NCI-H2081 treated with DMSO at 0.1 percent for 48 hours (cell line): ENCODE results near the gene TACC2.
"Not testable (repeated sequence)": the region's sequence is repeated elsewhere in the genome, so short reads cannot be mapped to it uniquely, and the experiment has no call there.

Experiments used
- DNase-seq: peaks from one replicate; lab custom pipeline; 2025; lab: John Stamatoyannopoulos, UW

TACC2 gene

DNA sequence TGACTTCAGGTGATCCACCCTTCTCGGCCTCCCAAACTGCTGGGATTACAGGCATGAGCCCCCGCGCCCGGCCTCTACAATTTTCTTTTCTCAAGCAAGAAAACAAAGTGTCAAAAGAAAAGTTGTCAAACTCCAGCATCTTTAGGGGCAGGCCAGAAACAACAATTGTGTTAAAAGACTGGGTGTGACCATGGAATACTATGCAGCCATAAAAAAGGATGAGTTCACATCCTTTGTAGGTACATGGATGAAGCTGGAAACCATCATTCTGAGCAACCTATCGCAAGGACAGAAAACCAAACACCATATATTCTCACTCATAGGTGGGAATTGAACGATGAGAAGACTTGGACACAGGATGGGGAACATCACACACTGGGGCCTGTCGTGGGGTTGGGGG is 34.3 kb downstream of the TACC2 start:
- not testable (repeated sequence) for DNase-seq

DNA sequence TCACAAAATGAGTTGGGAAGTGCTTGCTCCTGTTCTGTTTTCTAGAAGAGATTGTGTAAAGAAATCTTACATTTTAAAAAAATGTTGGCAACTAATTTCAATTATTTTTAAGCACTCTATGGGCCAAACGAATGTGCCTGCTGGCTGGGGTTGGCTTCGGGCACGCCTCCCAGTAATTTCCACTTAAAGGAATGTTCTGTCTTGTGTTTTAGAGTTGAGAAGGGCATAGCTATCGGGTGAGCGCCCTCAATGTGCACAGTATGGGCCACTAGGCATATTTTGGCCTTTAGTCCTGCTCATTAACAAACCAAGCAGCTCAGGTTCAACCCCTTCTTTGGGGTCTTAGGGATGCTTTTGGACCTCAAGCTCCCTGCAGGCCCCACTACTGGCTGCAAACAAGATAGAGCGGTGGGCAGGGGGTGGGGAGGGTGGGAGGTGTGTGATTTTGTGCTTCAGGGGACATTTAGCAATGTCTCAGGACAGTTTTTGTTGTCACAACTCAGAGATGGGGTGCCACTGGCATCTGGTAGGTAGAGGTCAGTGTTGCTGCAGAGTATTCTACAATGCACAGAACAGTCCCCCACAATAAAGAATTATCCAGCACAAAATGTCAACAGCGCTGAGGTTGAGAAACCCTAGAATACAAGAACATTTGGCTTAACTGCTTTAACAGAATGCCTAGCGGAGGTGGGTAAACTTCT is 40.7 kb downstream of the TACC2 start:
- no peak for DNase-seq

DNA sequence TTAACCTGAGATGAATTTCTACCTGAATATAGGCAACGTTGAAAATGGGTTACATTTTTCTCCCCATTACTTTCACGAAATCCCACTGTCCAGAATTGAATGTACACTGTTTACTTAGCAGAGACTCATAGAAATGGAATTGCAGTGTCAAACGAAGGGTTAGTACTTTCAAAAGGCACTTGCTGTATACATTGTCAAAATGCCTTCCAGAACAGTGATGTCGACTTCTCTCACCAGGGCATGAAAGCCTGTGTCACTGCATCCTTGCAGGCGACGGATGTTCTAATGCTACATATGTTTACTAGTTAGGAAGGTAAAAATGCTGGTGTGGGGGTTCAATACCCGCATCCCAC is 41.2 kb downstream of the TACC2 start:
- no peak for DNase-seq

DNA sequence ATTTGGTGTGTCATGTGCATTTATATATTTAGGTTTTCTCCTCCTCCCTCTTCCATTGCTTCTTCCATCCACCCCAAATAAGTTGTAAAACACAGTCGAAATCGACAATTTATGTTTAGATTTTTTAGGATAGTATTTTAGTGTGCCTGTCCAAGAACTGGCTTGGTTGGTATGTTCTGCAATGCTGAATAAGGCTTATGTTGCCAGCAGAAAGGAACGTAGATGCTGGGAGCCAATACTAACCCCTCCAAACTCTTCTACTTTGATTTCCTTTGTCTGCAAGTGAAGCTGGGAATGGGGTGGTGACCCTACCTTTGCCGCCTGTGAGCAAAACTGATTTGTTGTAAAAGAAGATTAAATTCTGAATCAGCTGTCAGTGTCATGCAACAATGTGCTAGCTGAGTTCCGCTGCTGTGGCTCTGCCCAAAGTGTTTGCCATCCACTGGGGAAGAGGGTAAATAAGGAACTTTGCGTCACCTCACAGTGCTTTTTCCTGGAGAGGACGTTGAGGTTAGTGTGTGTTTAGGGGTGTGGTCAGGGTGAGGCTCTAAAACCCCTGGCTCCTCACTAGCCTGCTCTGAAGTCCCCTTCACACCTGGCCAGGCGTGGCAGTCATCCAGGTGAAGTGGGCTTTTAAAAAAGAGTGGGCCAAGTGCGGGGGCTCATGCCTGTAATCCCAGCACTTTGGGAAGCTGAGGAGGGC is 44.4 kb downstream of the TACC2 start:
- DNase-seq, result no peak

DNA sequence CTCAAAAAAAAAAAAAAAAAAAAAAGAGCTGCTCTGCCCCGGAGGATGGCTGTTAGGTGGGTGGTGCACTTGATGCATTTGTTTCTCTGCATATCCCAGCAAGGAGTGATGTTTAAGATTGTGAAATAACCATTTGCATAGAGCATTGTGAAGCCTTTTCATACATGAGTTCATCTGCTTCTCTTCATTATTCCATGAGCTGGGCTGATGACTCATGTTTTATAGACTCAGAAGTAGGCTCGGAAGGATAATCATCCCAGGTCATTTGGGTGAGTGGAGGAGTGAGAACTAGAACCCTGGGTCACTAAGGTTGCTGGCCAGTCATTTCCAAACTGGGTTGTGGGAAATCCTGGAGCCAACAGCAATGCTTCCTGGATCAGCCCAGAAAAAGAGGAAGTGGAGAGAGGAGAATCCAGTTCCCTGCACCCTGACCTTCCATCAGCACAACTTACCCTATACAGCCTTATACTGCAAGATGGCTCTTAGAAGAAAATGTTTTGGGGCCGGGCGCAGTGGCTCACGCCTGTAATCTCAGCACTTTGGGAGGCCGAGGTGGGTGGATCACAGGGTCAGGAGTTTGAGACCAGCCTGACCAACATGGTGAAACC is 45.3 kb downstream of the TACC2 start:
- DNase-seq, result no peak

DNA sequence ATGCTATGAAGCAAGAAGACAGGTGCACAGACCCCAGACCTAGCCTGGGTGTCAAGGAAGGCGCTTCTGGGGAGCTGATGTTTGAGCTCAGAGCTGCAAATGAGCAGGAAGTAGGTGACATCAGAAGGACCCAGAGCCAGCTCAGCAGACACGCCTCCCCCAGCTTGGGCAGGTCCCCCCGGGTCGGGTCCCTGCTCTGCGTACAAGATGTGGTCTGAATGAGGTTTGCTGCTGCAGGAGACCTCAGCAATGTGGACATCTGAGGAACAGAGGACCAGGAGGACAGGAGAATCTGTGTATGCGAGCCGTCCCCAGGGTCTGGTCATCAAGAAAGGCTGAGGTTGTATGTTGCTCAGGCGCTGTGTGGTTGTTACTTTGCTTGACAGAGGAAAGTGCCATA is 51.8 kb downstream of the TACC2 start:
- no peak for DNase-seq

DNA sequence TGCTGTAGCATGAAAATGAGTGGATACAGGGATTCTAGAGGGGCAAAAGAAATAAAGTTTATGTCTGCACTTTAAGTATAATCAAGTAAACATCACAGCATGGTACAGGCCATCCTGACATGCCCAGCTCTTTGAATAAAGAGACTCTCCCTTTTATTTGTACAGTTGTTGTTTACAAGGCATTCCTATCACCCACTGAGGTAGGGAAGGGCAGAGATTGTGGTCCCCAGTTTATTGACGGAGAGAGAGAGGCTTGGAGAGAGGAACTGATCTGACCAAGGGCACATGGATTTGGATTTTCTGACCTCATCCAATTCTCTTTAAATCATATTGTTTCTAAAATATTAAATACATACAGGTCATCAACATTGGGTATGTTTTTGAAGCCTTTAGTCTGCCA is 53.9 kb downstream of the TACC2 start:
- DNase-seq, result no peak

DNA sequence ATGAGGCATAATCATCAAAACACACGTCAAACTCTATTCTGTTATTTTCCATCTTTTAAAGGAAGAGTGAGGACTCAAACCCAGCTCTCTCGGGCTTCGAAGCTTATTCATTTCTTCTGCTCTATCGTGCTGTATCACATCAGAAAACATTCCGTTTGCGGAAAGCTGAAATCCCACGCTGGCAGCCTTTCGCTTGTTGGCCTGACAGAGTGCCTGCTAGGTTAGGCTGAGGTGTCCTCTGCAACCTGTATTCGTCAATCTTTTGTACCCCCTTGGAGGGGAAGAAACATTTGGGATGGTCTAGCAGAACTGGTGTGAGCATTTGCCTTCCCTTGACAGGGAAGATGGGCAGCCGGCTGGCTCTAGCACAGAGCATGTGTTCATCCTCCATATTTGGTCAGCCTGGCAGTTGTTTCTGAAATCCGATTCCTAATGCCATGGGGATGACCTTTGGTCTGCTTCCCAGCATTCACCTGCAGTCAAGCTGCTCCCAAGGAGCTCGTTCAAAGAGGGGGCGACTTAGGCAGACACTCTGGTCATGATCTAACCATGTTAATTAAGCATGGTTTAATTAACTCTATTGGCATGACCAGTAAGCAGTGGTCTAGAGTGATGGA is 55.2 kb downstream of the TACC2 start:
- no peak for DNase-seq

DNA sequence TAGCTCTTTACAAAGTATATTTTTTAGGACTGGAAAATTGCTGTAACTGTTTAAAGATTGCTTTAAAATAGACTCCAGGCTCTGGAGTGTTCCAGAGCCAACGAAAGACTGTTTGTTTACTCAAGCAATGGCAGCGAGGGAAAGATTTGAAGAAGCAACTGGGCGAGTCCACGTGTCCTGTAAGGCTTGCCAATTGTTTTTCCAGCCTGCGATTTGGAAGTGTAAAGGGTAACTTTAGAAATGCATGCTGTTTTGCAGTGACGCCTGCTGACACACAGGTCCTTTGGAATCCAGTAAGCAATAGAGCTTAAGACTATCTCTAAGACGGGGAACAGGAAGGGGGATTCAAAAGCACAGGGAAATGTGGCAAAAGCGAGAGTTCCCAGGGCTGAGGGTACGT is 55.8 kb downstream of the TACC2 start:
- no peak for DNase-seq

DNA sequence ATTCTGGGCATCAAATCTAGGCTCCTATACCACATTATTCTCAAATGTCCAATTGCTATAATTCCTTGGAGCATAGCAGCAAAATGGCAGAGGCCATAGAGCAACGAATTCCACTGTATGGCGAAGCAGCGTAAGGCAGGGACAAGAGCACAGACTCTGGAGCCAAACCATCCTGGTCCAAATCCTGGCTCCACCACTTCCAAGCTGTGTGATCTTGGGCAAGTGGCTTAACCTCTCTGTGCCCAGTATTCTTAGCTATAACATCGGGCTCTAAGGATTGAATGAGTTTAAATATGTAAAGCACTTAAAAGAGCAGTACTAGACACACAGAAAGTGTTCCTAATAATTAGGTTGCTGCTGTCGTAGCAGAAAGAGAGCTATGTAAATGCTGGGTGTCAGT is 56.2 kb downstream of the TACC2 start:
- no peak for DNase-seq

DNA sequence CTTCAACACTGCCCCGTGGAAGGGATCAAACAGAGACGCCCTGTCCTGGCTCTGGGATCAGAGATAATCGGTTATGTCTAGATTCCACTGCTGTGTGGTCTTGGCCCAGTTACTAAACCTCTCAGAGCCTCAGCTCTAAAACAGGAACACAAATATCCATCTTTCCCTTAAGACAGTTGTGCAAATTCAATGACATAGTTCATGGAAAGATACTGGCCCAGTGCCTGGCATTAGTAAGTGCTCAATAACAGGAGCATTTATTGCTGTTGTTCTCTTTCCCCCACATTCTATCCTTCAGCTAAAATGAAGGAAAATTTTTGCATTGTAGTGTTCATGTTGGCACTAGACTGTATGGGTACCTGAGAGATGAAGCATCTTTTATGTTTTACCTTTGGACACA is 58.6 kb downstream of the TACC2 start:
- DNase-seq, result no peak

DNA sequence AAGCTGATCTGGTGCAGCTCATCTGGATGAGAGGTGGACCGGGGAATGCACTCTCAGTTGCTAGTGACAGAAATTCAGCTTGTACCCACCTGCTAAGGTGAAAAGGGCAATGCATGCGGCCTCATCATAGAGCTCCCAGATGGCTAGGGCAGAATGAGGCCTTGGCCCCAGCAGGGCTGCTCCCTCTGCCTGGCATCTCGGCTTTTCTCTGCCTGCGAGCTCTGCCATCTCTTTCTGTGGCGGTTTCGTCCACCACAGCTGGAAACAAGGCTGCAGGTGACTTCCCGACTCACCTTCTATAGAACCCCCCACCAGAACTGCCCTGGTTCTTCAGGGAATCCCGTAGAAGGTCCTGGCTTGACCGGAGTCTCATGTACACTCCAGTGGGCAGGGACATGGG is 60.1 kb downstream of the TACC2 start:
- no peak for DNase-seq

DNA sequence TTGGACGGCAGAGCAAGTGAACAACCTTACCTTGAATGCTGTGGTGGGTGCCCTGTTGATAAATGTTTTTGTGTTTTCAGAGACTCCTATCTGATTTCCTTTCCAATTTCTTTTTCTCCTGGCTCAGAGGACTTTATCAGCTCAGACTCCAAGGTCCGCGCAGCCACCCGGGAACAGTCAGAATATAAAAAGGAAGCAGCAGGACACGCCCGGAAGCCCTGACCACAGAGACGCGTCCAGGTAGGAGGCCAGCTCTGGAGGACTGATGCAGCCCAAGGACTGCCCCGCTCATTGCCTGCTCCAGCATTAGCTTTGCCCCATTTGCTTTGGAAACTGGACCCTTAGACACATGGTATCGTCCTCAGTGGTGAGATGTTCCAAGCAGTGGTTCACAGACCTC is 61.3 kb downstream of the TACC2 start:
- no peak for DNase-seq

DNA sequence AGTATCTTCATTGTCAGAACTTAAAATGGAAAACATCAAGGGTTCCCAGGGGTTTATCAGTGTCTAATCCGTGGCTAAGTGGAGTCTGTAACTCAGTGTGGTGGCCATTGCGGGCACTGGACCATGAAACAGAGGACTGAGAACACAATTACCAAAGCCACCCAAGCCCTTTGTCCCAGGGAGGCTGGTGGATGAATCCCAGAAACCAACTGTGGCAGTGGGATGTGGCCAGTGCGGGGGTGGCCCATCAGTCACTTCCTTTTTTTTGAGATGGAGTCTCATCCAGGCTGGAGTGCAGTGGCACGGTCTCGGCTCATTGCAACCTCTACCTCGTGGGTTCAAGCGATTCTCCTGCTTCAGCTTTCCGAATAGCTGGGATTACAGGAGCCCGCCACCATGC is 61.8 kb downstream of the TACC2 start:
- no peak for DNase-seq

DNA sequence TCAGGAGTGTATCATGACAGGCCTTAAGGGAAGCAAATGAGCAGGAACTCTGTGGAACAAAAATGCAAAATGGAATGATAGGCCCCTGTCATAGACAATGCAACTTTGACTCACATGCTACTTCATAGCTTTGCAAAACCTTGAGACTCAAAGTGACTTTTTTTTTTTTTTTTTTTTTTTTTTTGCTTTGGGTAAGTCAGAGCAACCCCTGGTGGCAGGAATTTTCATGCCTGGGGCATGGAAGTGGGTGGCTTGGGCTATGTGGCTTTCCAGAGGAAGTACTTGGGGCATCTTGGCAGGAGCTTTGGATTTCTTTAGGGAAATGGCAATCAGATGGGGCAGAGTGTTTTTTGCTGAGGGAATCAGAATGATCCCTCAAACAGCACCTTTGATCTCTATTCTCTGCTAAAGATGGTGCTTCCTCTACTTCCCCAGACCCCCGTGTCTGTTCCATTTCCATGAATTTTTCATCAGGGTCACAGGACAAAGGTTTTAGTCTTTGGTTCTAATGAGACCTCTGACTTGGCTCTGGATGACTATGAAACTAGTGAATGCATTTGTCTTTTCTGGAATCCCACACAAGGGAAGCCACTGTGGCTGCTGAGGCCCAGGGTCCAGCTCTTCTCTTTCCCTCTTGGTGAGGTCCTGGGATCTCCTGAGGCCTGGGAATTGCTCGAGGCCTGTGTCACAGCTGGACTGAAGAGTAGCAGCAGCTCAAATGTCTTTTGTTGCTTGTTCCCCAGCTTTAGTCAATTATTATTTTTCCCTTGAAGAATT is 62.8 kb downstream of the TACC2 start:
- DNase-seq, result no peak

DNA sequence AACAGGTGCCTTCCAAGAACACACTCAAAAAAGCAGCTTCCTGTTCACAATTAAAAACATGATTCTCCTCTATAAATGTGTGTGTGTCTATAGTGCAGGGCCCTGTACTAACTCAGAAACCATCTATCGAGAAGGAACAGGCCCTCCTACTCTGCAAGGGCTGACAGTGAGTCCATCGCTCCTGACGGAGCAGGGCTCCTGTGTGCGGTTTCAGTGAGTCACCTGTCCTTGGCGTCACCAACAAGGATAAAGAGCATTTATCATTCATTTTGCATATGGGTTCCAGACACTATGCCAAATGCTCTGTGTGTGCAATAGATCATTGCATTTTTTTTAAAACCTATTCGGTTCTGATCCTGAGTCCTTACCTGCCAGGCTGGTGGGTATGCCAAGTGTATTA is 63.7 kb downstream of the TACC2 start:
- no peak for DNase-seq

DNA sequence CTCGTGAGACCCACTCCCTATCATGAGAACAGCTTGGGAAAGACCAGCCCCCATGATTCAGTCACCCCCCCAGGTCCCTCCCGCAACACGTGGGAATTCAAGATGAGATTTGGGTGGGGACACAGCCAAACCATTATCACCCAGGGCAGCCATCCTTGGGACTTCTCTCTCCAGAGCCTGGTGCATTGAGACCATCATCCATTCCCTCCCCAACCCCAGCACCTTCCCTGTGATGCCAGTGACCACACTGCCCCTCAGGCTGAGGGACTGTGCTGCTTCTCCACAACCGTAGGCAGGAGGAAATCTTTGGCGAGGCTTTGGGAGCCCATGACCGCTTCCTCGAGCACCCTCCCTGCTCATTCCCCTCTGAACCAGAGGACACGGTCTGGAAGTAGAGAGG is 64.4 kb downstream of the TACC2 start:
- no peak for DNase-seq

DNA sequence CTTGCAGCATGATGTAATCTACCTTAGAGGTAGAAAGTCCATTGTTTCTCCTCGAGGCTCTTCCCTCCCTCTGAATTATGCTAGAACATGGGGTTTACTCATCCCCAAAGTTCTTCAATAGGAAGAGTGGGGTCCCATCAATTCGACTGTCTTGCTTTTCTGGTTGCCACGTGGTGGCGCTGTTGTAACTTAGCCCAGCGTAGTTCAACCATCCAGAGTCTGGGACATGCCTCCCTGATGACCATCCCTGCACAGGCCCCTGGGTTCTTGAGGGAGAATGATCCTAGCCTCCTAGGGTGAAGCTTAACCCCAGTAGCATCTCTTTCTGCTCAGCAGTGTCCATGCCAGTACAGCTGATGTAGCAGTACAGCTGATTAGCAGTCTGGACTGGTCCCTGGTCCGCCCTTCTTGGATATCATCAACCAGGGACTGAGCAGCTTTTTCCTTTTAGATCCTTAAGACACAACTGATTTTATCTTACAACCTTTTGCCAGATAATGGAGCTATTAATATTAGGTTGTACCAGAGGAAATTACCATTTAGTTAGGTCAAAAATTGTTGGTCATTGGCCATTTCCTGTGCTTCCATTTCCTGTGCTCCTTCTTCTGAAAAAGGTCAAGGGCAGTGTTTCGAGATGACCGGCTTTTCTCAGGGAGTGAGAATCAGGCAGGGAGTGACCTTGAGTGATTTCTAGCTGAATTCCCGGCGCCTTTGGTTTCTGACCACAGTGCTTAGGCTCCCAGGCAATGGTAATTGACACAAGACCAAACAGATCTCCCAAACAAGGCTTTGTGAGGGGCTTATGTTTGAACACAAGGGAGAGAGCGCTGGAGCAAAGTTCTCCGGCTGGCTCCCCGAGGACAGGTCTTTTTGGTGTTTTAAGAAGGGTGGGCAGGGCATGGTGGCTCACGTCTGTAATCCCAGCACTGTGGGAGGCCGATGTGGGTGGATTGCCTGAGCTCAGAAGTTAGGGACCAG is 65.4 kb downstream of the TACC2 start:
- DNase-seq, result no peak

DNA sequence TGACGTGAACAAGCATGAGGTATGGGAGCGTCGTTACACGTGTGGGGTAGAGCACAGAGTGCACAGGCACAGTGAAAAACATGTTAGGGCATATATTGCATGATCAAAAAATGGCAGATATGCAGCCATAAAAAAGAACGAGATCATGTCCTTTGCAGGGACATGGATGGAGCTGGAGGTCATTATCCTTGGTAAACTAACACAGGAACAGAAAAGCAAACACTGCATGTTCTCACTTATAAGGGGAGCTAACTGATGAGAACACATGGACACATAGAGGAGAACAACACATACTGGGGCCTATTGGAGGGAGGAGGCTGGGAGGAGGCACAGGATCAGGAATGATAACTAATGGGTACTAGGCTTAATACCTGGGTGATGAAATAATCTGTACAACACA is 66.3 kb downstream of the TACC2 start:
- DNase-seq, result no peak

DNA sequence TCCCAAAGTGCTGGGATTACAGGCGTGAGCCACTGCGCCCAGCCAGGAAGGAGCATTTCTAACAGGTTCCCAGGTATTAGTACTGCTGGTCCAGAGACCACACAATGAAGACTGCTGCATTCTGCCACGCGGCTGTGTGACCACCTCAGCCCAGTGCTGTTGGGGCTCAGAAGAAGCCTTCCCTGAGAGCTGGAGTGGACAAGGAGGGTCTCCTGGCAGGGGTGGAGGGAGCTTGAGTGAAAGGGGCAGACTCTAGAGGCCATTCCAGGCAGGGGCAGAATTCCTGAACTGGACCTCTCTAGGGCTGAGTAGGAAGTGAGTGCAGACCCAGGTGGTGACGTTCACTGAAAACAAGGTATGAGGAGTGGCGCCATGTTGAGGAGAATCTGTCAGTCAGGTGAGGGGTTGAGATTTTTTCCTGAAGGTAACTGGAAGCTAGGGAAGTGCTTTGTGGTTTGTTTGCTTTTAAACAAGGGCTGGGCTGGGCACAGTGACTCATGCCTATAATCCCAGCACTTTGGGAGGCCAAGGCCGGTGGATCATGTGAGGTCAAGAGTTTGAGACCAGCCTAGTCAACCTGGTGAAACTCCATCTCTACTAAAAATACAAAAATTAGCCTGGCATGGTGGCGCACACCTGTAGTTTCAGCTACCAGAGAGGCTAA is 67.6 kb downstream of the TACC2 start:
- DNase-seq, result no peak
